DND-41 (cell line): ENCODE data around the gene MACC1.

Experiments used
- ATAC-seq: fragments of 200-7000 bp; cut with Tn5 transposase; 3 replicates; pipeline ENCODE4 v1.9.1; 2021; ENCODE audit warnings: low read depth; ENCODE audit not compliant: insufficient read depth
- DNase-seq: peaks from one replicate; pipeline ENCODE4 v3.0.0-alpha.2; 2020
- H2AFZ ChIP-seq: 2 replicates; pipeline ENCODE4 v1.6.0; 2012; ENCODE audit warnings: low read depth, low read length
- H3K27ac ChIP-seq: 2 replicates; pipeline ENCODE4 v1.5.1; 2012; ENCODE audit warnings: low read length, inconsistent platforms
- H3K27me3 ChIP-seq: fragments of 200-600 bp; sonication (generic); 2 replicates; pipeline ENCODE4 v1.6.0; 2012; ENCODE audit warnings: low read length, mild to moderate bottlenecking, inconsistent platforms; ENCODE audit not compliant: insufficient read depth, poor library complexity
- H3K36me3 ChIP-seq: 2 replicates; pipeline ENCODE4 v1.5.1; 2012; ENCODE audit warnings: low read length, inconsistent platforms; ENCODE audit not compliant: insufficient read depth
- H3K4me1 ChIP-seq: 2 replicates; pipeline ENCODE4 v1.5.1; 2012; ENCODE audit warnings: mild to moderate bottlenecking, low read length; ENCODE audit not compliant: insufficient read depth
- H3K4me2 ChIP-seq: 2 replicates; pipeline ENCODE4 v1.6.0; 2012; ENCODE audit warnings: mild to moderate bottlenecking, moderate library complexity, low read length, inconsistent platforms; ENCODE audit not compliant: insufficient read depth
- H3K4me3 ChIP-seq, 2 experiments: fragments of 200-600 bp in 1 of 2; shearing (Covaris generic) in 1 of 2; 2 replicates each; pipeline ENCODE4 v1.5.1; 2012 to 2016; ENCODE audit warnings: inconsistent platforms in 2 of 2, low read length in 2 of 2, mild to moderate bottlenecking in 2 of 2, low read depth in 1 of 2, moderate library complexity in 1 of 2
- H3K79me2 ChIP-seq: 2 replicates; pipeline ENCODE4 v1.6.0; 2012; ENCODE audit warnings: low read length, inconsistent platforms; ENCODE audit not compliant: insufficient read depth
- H3K9ac ChIP-seq: 2 replicates; pipeline ENCODE4 v1.6.0; 2012; ENCODE audit warnings: low read depth, mild to moderate bottlenecking, inconsistent platforms, low read length, moderate library complexity
- H3K9me3 ChIP-seq: 2 replicates; pipeline ENCODE4 v1.5.1; 2012; ENCODE audit warnings: low read length, moderate library complexity, mild to moderate bottlenecking, inconsistent platforms; ENCODE audit not compliant: insufficient read depth, severe bottlenecking
- H4K20me1 ChIP-seq: 2 replicates; pipeline ENCODE4 v1.6.0; 2012; ENCODE audit warnings: low read length; ENCODE audit not compliant: insufficient read depth
- EZH2 ChIP-seq: IDR thresholded peaks from 3 replicates; pipeline ENCODE4 v1.6.1; 2012; ENCODE audit warnings: borderline replicate concordance, low read depth, mild to moderate bottlenecking, moderate library complexity, low read length, inconsistent platforms; ENCODE audit not compliant: severe bottlenecking
- TF ChIP-seq, protein P1 (sequence below): IDR thresholded peaks from 2 replicates; pipeline ENCODE4 v1.5.1; 2012; ENCODE audit warnings: borderline replicate concordance, low read length, moderate library complexity, mild to moderate bottlenecking; ENCODE audit not compliant: poor library complexity, severe bottlenecking; ENCODE audit errors: extremely low read depth

MACC1 gene

DNA sequence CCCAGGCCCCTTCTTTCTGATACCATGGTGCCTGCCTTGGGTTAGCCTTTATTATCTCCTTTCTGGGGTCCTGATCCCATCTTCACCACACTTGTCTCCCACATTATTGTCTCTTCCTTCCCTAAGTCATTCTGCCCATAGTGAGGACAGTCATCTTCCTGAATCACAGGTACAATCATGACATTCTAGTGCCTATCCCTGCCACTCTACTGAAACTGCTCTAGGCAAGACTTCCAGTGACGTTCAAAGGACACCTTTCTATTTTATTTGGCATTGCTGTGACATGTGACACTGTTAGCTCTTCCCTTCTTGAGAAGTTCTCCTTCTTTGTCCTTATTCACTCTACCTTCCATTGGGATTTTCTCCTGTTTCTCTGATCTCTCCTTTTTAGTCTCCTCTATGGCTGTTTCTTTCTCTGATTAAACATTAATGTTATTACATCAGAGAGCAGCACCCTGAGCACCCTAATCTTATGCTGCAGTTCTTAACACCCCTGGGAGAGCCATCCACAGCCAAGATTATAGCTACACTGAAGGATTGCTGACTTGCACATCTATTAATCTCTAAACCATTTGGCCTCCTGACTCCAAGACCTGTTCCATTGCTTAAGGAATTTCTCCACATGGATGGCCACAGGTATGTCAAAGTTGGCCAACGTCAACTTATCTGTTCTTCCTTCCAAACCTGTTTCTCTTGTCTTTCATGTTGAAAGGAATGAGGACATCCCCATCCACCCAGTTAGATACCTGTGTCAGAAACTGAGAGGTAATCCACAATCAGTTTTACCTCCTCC is 10.9 kb downstream of the MACC1 start:
- H3K4me1 ChIP-seq, result no peaks in the 10 kb centered on the region
- TF ChIP-seq, protein P1, sequence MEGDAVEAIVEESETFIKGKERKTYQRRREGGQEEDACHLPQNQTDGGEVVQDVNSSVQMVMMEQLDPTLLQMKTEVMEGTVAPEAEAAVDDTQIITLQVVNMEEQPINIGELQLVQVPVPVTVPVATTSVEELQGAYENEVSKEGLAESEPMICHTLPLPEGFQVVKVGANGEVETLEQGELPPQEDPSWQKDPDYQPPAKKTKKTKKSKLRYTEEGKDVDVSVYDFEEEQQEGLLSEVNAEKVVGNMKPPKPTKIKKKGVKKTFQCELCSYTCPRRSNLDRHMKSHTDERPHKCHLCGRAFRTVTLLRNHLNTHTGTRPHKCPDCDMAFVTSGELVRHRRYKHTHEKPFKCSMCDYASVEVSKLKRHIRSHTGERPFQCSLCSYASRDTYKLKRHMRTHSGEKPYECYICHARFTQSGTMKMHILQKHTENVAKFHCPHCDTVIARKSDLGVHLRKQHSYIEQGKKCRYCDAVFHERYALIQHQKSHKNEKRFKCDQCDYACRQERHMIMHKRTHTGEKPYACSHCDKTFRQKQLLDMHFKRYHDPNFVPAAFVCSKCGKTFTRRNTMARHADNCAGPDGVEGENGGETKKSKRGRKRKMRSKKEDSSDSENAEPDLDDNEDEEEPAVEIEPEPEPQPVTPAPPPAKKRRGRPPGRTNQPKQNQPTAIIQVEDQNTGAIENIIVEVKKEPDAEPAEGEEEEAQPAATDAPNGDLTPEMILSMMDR, result no peak
- TF ChIP-seq EZH2, result no peak

DNA sequence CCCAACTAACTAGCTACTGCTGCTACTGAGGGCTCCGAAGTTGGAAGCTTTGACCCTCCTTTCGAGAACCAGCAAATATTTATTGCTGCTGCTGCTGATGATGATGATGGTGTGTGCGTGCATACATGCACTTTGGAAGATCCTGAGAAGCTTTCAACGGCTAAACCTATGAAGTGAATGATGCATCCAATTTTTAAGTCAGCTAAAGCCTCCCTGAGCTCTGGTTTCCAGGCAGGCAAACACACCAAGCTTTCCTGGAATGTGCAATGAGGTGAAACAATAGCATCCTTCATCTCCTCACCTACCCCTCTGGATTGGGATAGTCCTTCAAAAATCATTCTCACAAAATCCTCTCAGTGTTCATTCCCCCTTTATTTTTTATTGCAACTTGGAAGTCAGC is 13.9 kb downstream of the MACC1 start:
- no peaks in the 10 kb centered on the region for H3K9me3 ChIP-seq
- DNase-seq (no peak), ATAC-seq (no peak)
- H4K20me1 ChIP-seq, result no peaks in the 10 kb centered on the region
- TF ChIP-seq EZH2, result no peak
- TF ChIP-seq, protein P1, result no peak
- no peaks in the 10 kb centered on the region for H3K36me3 ChIP-seq
- H3K4me2 ChIP-seq, result no peak overlapping the region
- H2AFZ ChIP-seq, result no peak overlapping the region
- no peaks in the 10 kb centered on the region for H3K4me1 ChIP-seq
- no peak overlapping the region for H3K4me3 ChIP-seq
- no peak overlapping the region for H3K27ac ChIP-seq
- H3K9ac ChIP-seq, result no peak overlapping the region
- H3K27me3 ChIP-seq, result no peaks in the 10 kb centered on the region
- H3K79me2 ChIP-seq, result no peaks in the 10 kb centered on the region

More for the DNA sequence above, 10.9 kb downstream of the MACC1 start:
- H3K9me3 ChIP-seq, result peaks cover 6% of the 10 kb centered on the region
- H4K20me1 ChIP-seq, result no peaks in the 10 kb centered on the region
- H3K4me3 ChIP-seq, result no peak overlapping the region
- no peak overlapping the region for H3K9ac ChIP-seq
- H3K27ac ChIP-seq, result no peak overlapping the region
- no peaks in the 10 kb centered on the region for H3K36me3 ChIP-seq
- no peaks in the 10 kb centered on the region for H3K27me3 ChIP-seq
- H3K79me2 ChIP-seq, result no peaks in the 10 kb centered on the region
- ATAC-seq (no peak), DNase-seq (no peak)
- H2AFZ ChIP-seq, result no peak overlapping the region
- H3K4me2 ChIP-seq, result no peak overlapping the region

DNA sequence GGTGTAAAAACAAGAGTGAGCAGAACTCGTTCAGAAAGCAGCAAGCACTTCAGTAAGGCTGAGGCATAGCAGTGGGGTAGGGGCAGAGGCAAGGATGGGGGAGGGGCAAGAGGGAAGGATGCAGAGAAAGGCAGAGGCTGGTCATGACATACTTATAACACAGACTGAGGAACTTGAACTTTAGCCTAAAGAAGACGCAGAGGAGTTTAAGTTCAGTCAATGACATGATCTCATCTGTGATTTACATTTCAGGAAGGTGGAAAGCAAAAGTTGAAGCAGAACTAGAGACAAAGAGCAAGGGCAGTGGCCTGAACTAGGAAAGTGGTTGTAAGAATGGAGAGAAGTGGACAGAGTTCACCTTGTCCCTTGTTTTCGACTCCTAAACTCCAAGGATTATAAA is 15.8 kb downstream of the MACC1 start:
- Histone ChIP-seq H3K27ac (no peak overlapping the region), H2AFZ (no peak overlapping the region), H3K9me3 (no peaks in the 10 kb centered on the region), H3K4me1 (no peaks in the 10 kb centered on the region), H3K36me3 (no peaks in the 10 kb centered on the region), H4K20me1 (no peaks in the 10 kb centered on the region), H3K4me2 (no peak overlapping the region), H3K4me3 (no peak overlapping the region), H3K27me3 (no peaks in the 10 kb centered on the region), H3K79me2 (no peaks in the 10 kb centered on the region), H3K9ac (no peak overlapping the region)
- DNase-seq, result no peak
- no peak for ATAC-seq
- TF ChIP-seq, protein P1, result no peak
- TF ChIP-seq EZH2, result no peak
